ENCODE data around the gene TMUB2.

GRCh38 chr17:44184212-44184810, 2.5 kb upstream of the TMUB2 start:
- no peak for TF ChIP-seq CTCF (conservative IDR thresholded peaks at IDR 0.05 in 1 of 2, IDR thresholded peaks at IDR 0.05 in 1 of 2; ENCODE audit: extremely low read depth in 1 of 2, insufficient read depth in 1 of 2, low read depth in 1 of 2, low read length in 2 of 2)
- no peak for TF ChIP-seq EZH2 (IDR thresholded peaks at IDR 0.05; ENCODE audit: borderline replicate concordance, low read length)
